GM12872 (cell line): ENCODE data around the gene FSIP1.

Source experiments
- TF ChIP-seq, protein P1 (sequence below): IDR thresholded peaks from 3 replicates; pipeline ENCODE4 v1.5.1; 2011; ENCODE audit warnings: low read depth, mild to moderate bottlenecking, low read length, moderate library complexity; ENCODE audit not compliant: insufficient read depth

Gene FSIP1

GRCh38 chr15:39720081-39720480 is 62.6 kb downstream of the FSIP1 start:
- TF ChIP-seq, protein P1, sequence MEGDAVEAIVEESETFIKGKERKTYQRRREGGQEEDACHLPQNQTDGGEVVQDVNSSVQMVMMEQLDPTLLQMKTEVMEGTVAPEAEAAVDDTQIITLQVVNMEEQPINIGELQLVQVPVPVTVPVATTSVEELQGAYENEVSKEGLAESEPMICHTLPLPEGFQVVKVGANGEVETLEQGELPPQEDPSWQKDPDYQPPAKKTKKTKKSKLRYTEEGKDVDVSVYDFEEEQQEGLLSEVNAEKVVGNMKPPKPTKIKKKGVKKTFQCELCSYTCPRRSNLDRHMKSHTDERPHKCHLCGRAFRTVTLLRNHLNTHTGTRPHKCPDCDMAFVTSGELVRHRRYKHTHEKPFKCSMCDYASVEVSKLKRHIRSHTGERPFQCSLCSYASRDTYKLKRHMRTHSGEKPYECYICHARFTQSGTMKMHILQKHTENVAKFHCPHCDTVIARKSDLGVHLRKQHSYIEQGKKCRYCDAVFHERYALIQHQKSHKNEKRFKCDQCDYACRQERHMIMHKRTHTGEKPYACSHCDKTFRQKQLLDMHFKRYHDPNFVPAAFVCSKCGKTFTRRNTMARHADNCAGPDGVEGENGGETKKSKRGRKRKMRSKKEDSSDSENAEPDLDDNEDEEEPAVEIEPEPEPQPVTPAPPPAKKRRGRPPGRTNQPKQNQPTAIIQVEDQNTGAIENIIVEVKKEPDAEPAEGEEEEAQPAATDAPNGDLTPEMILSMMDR: no peak

- TF ChIP-seq, protein P1: no peak
Measured at GRCh38 chr15:39719109-39719508, 63.5 kb downstream of the FSIP1 start.

- TF ChIP-seq, protein P1: 0 out of 3 replicates have a peak, but pooled peaks have one; percentile 2
Measured at GRCh38 chr15:39717134-39717533, 65.5 kb downstream of the FSIP1 start.

- TF ChIP-seq, protein P1: no peak
Measured at GRCh38 chr15:39714251-39714650, 68.4 kb downstream of the FSIP1 start.

GRCh38 chr15:39713846-39714245 is 68.8 kb downstream of the FSIP1 start:
- TF ChIP-seq, protein P1: no peak

DNA sequence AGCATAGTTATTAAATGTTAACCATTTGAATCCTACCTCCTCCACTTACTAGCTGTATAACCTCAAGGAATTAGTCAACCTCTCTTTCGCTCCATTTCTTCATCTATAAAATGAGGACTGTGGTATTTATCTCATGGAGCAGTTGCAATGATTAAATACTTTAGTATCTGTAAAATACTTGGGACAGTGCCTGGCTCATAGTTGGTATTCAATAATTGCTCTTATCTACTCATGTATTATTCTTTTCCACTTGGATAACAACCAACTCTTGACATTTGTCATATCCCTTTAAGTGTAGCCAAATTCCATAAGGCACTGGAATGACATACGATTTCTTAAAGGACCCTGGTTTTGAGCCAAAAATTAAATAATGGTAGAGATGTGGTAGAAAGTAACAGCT is 72.0 kb downstream of the FSIP1 start:
- TF ChIP-seq, protein P1: no peak

DNA sequence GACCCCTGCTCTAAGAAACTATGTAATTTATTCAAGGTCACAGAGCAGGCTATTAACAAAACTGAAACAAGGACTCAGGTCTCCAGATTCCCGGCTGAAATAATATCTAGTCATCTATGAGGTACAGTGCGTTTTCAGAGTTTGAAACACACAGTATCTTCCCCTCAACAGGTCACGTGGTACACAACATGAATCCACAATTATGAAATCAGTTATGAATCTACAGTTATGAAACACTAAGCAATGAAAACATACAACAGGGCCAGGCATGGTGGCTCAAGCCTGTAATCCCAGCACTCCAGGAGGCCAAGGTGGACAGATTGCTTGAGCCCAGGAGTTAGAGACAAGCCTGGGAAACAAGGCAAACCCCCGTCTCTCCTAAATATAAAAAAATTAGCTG is 72.7 kb downstream of the FSIP1 start:
- TF ChIP-seq, protein P1: no peak

GRCh38 chr15:39706206-39706605 is 76.4 kb downstream of the FSIP1 start:
- TF ChIP-seq, protein P1: no peak
